HT-29 (cell line): Measurements from ENCODE around the gene CCL18. TPM values are rescaled to one million over a fixed set of nuclear protein-coding genes. Genes with fewer than 3 reads are reported as not detected.
"Not testable (repeated sequence)": the region's sequence is repeated elsewhere in the genome, so short reads cannot be mapped to it uniquely, and the experiment has no call there.

Source experiments
- DNase-seq: peaks from one replicate; pipeline ENCODE4 v3.0.0-alpha.2; 2015; ENCODE audit warnings: low spot score
- total RNA-seq: library from RNA; depleted of rRNA; stranded (reverse); fragments of >200 nt; shearing (Covaris generic); gene quantifications from 2 replicates; pipeline ENCODE4 v1.2.3, GENCODE V29; 2014

CCL18 gene
- total RNA-seq, 1 experiment from 2014 or later: not detected

- no peak for DNase-seq
Observed at GRCh38 chr17:36071751-36072150, 7.7 kb downstream of the CCL18 start.

- peak; percentile 74 for DNase-seq
Observed at GRCh38 chr17:36072431-36073121, 8.5 kb downstream of the CCL18 start.

- DNase-seq: no peak
Observed at GRCh38 chr17:36074365-36074764, 10.3 kb downstream of the CCL18 start.

- DNase-seq: not testable (repeated sequence)
Observed at GRCh38 chr17:36081681-36082471, 17.8 kb downstream of the CCL18 start.

GRCh38 chr17:36082482-36083120 lies 18.5 kb downstream of the CCL18 start:
- not testable (repeated sequence) for DNase-seq

GRCh38 chr17:36083691-36084090 lies 19.6 kb downstream of the CCL18 start:
- not testable (repeated sequence) for DNase-seq

GRCh38 chr17:36085765-36086164 lies 21.7 kb downstream of the CCL18 start:
- no peak for DNase-seq

- no peak for DNase-seq
Observed at GRCh38 chr17:36086791-36087190, 22.7 kb downstream of the CCL18 start.

- DNase-seq: not testable (repeated sequence)
Observed at GRCh38 chr17:36087471-36087870, 23.4 kb downstream of the CCL18 start.

- not testable (repeated sequence) for DNase-seq
Observed at GRCh38 chr17:36087897-36088572, 24.0 kb downstream of the CCL18 start.

GRCh38 chr17:36088670-36089338 lies 24.7 kb downstream of the CCL18 start:
- DNase-seq: no peak

GRCh38 chr17:36089339-36089865 lies 25.3 kb downstream of the CCL18 start:
- DNase-seq: no peak

- no peak for DNase-seq
Observed at GRCh38 chr17:36089888-36090836, 26.1 kb downstream of the CCL18 start, which contains the start of gene CCL3. CCL3 (minus strand) TSS chr17:36090143; CDS start chr17:36090058, 85 bp downstream.

GRCh38 chr17:36092230-36092629 lies 28.2 kb downstream of the CCL18 start:
- no peak for DNase-seq

- not testable (repeated sequence) for DNase-seq
Observed at GRCh38 chr17:36092715-36093114, 28.6 kb downstream of the CCL18 start.

- DNase-seq: no peak
Observed at GRCh38 chr17:36094232-36094631, 30.2 kb downstream of the CCL18 start.

- no peak for DNase-seq
Observed at GRCh38 chr17:36094746-36095145, 30.7 kb downstream of the CCL18 start.

GRCh38 chr17:36095992-36096391 lies 31.9 kb downstream of the CCL18 start:
- DNase-seq: no peak

- not testable (repeated sequence) for DNase-seq
Observed at GRCh38 chr17:36099004-36099403, 34.9 kb downstream of the CCL18 start.
